ENCODE measurements around the gene KCNG3.

The KCNG3 gene

GRCh38 chr2:42504364-42505230 is 10.8 kb upstream of the KCNG3 start:
- Histone ChIP-seq H3K27ac (ENCODE audit: low read depth, low read length) (no peak overlapping the region), H3K4me3 (ENCODE audit: low read length) (no peak overlapping the region), H3K36me3 (ENCODE audit: control insufficient read depth, insufficient read depth, low read length) (no peaks in the 10 kb centered on the region)

GRCh38 chr2:42503291-42503690 is 9.5 kb upstream of the KCNG3 start:
- Histone ChIP-seq H3K4me1 (ENCODE audit: control insufficient read depth, insufficient read depth, low read length) (no peaks in the 10 kb centered on the region), H3K4me3 (ENCODE audit: low read length) (no peak overlapping the region), H3K27ac (ENCODE audit: low read depth, low read length) (no peak overlapping the region), H3K9ac (ENCODE audit: low read length) (no peak overlapping the region), H3K27me3 (ENCODE audit: control insufficient read depth, insufficient read depth, low read length) (no peaks in the 10 kb centered on the region), H3K36me3 (ENCODE audit: control insufficient read depth, insufficient read depth, low read length) (no peaks in the 10 kb centered on the region)

More at GRCh38 chr2:42504364-42505230, 10.8 kb upstream of the KCNG3 start:
- Histone ChIP-seq H3K27me3 (ENCODE audit: control insufficient read depth, insufficient read depth, low read length) (no peaks in the 10 kb centered on the region), H3K4me1 (ENCODE audit: control insufficient read depth, insufficient read depth, low read length) (no peaks in the 10 kb centered on the region), H3K9ac (ENCODE audit: low read length) (no peak overlapping the region)

- H3K4me3 ChIP-seq (ENCODE audit: low read length), result no peak overlapping the region
- H3K36me3 ChIP-seq (ENCODE audit: control insufficient read depth, insufficient read depth, low read length), result no peaks in the 10 kb centered on the region
- H3K27ac ChIP-seq (ENCODE audit: low read depth, low read length), result no peak overlapping the region
- H3K9ac ChIP-seq (ENCODE audit: low read length), result no peak overlapping the region
- H3K4me1 ChIP-seq (ENCODE audit: control insufficient read depth, insufficient read depth, low read length), result no peaks in the 10 kb centered on the region
- no peaks in the 10 kb centered on the region for H3K27me3 ChIP-seq (ENCODE audit: control insufficient read depth, insufficient read depth, low read length)
These were observed 4.7 kb upstream of the KCNG3 start for GRCh38 chr2:42498497-42498896.

- Histone ChIP-seq H3K4me3 (ENCODE audit: low read length) (no peak overlapping the region), H3K27ac (ENCODE audit: low read depth, low read length) (no peak overlapping the region), H3K9ac (ENCODE audit: low read length) (no peak overlapping the region), H3K27me3 (ENCODE audit: control insufficient read depth, insufficient read depth, low read length) (no peaks in the 10 kb centered on the region), H3K36me3 (ENCODE audit: control insufficient read depth, insufficient read depth, low read length) (no peaks in the 10 kb centered on the region), H3K4me1 (ENCODE audit: control insufficient read depth, insufficient read depth, low read length) (no peaks in the 10 kb centered on the region)
These were observed 1.8 kb upstream of the KCNG3 start for GRCh38 chr2:42495611-42496010.

- Histone ChIP-seq H3K4me3 (ENCODE audit: low read length) (no peak overlapping the region), H3K36me3 (ENCODE audit: control insufficient read depth, insufficient read depth, low read length) (no peaks in the 10 kb centered on the region), H3K9ac (ENCODE audit: low read length) (no peak overlapping the region), H3K4me1 (ENCODE audit: control insufficient read depth, insufficient read depth, low read length) (no peaks in the 10 kb centered on the region), H3K27me3 (ENCODE audit: control insufficient read depth, insufficient read depth, low read length) (no peaks in the 10 kb centered on the region), H3K27ac (ENCODE audit: low read depth, low read length) (no peak overlapping the region)
These were observed 1.4 kb upstream of the KCNG3 start for GRCh38 chr2:42495234-42495581.

GRCh38 chr2:42494355-42495233 is 812 bp upstream of the KCNG3 start:
- Histone ChIP-seq H3K27ac (ENCODE audit: low read depth, low read length) (no peak overlapping the region), H3K36me3 (ENCODE audit: control insufficient read depth, insufficient read depth, low read length) (no peaks in the 10 kb centered on the region), H3K27me3 (ENCODE audit: control insufficient read depth, insufficient read depth, low read length) (no peaks in the 10 kb centered on the region), H3K9ac (ENCODE audit: low read length) (no peak overlapping the region), H3K4me3 (ENCODE audit: low read length) (peak overlapping the region; percentile 79), H3K4me1 (ENCODE audit: control insufficient read depth, insufficient read depth, low read length) (no peaks in the 10 kb centered on the region)

- Histone ChIP-seq H3K27ac (ENCODE audit: low read depth, low read length) (no peak overlapping the region), H3K4me1 (ENCODE audit: control insufficient read depth, insufficient read depth, low read length) (no peaks in the 10 kb centered on the region), H3K36me3 (ENCODE audit: control insufficient read depth, insufficient read depth, low read length) (no peaks in the 10 kb centered on the region), H3K27me3 (ENCODE audit: control insufficient read depth, insufficient read depth, low read length) (no peaks in the 10 kb centered on the region), H3K9ac (ENCODE audit: low read length) (no peak overlapping the region), H3K4me3 (ENCODE audit: low read length) (peak overlapping the region; percentile 3)
These were observed 903 bp downstream of the KCNG3 start for GRCh38 chr2:42492691-42493467.

- Histone ChIP-seq H3K27ac (ENCODE audit: low read depth, low read length) (no peak overlapping the region), H3K36me3 (ENCODE audit: control insufficient read depth, insufficient read depth, low read length) (no peaks in the 10 kb centered on the region), H3K9ac (ENCODE audit: low read length) (no peak overlapping the region), H3K4me3 (ENCODE audit: low read length) (no peak overlapping the region), H3K4me1 (ENCODE audit: control insufficient read depth, insufficient read depth, low read length) (no peaks in the 10 kb centered on the region), H3K27me3 (ENCODE audit: control insufficient read depth, insufficient read depth, low read length) (no peaks in the 10 kb centered on the region)
These were observed 5.5 kb downstream of the KCNG3 start for GRCh38 chr2:42488297-42488696.

GRCh38 chr2:42486145-42486906 is 7.5 kb downstream of the KCNG3 start:
- no peak overlapping the region for H3K9ac ChIP-seq (ENCODE audit: low read length)
- no peaks in the 10 kb centered on the region for H3K27me3 ChIP-seq (ENCODE audit: control insufficient read depth, insufficient read depth, low read length)
- H3K4me3 ChIP-seq (ENCODE audit: low read length), result no peak overlapping the region
- H3K27ac ChIP-seq (ENCODE audit: low read depth, low read length), result no peak overlapping the region
- H3K36me3 ChIP-seq (ENCODE audit: control insufficient read depth, insufficient read depth, low read length), result no peaks in the 10 kb centered on the region
- no peaks in the 10 kb centered on the region for H3K4me1 ChIP-seq (ENCODE audit: control insufficient read depth, insufficient read depth, low read length)

- no peaks in the 10 kb centered on the region for H3K4me1 ChIP-seq (ENCODE audit: control insufficient read depth, insufficient read depth, low read length)
- H3K27ac ChIP-seq (ENCODE audit: low read depth, low read length), result no peak overlapping the region
- no peak overlapping the region for H3K4me3 ChIP-seq (ENCODE audit: low read length)
- no peaks in the 10 kb centered on the region for H3K36me3 ChIP-seq (ENCODE audit: control insufficient read depth, insufficient read depth, low read length)
- H3K9ac ChIP-seq (ENCODE audit: low read length), result no peak overlapping the region
- H3K27me3 ChIP-seq (ENCODE audit: control insufficient read depth, insufficient read depth, low read length), result no peaks in the 10 kb centered on the region
These were observed 13.4 kb downstream of the KCNG3 start for GRCh38 chr2:42480402-42480801.

- Histone ChIP-seq H3K27me3 (ENCODE audit: control insufficient read depth, insufficient read depth, low read length) (no peaks in the 10 kb centered on the region), H3K4me3 (ENCODE audit: low read length) (no peak overlapping the region), H3K9ac (ENCODE audit: low read length) (no peak overlapping the region)
These were observed 18.9 kb downstream of the KCNG3 start for GRCh38 chr2:42474765-42475454.

More at GRCh38 chr2:42474765-42475454, 18.9 kb downstream of the KCNG3 start:
- H3K36me3 ChIP-seq (ENCODE audit: control insufficient read depth, insufficient read depth, low read length), result no peaks in the 10 kb centered on the region
- H3K27ac ChIP-seq (ENCODE audit: low read depth, low read length), result no peak overlapping the region
- no peaks in the 10 kb centered on the region for H3K4me1 ChIP-seq (ENCODE audit: control insufficient read depth, insufficient read depth, low read length)

Measured in rectal smooth muscle tissue (tissue), 1 donor.